GM23338 (cell line): ENCODE results near the gene TXLNG. TPM values are rescaled to one million over a fixed set of nuclear protein-coding genes. Genes with fewer than 3 reads are reported as not detected.

ENCODE experiments used
- ATAC-seq: fragments of 200-7000 bp; cut with Tn5 transposase; 3 replicates; pipeline ENCODE4 v1.9.1; 2020
- DNase-seq: peaks from one replicate; pipeline ENCODE4 v3.0.0-alpha.2; 2015; ENCODE audit warnings: low spot score
- H2AFZ ChIP-seq: fragments of 200-600 bp; sonication (generic); 2 replicates; pipeline ENCODE4 v1.8.0; 2016; ENCODE audit warnings: antibody characterized with exemption, mild to moderate bottlenecking, moderate library complexity
- H3F3A ChIP-seq: fragments of 200-600 bp; sonication (generic); replicated peaks from 2 replicates; pipeline ENCODE4 v1.8.0; 2017; ENCODE audit warnings: antibody characterized with exemption, mixed run types, low read depth
- H3K27ac ChIP-seq: fragments of 200-600 bp; sonication (generic); 2 replicates; pipeline ENCODE4 v1.6.1; 2016; ENCODE audit warnings: low read depth
- H3K27me3 ChIP-seq: fragments of 200-600 bp; sonication (generic); 2 replicates; pipeline ENCODE4 v1.8.0; 2016; ENCODE audit warnings: mild to moderate bottlenecking, mixed run types, moderate library complexity; ENCODE audit not compliant: insufficient read depth
- H3K36me3 ChIP-seq: fragments of 200-600 bp; sonication (generic); 2 replicates; pipeline ENCODE4 v1.8.0; 2016; ENCODE audit warnings: mild to moderate bottlenecking; ENCODE audit not compliant: insufficient read depth
- H3K4me1 ChIP-seq: fragments of 200-600 bp; sonication (generic); 2 replicates; pipeline ENCODE4 v1.8.0; 2016; ENCODE audit warnings: mild to moderate bottlenecking, moderate library complexity; ENCODE audit not compliant: insufficient read depth
- H3K4me2 ChIP-seq: fragments of 200-600 bp; sonication (generic); 2 replicates; pipeline ENCODE4 v1.7.1; 2017; ENCODE audit warnings: mixed run types
- H3K4me3 ChIP-seq: fragments of 200-600 bp; sonication (generic); 2 replicates; pipeline ENCODE4 v1.6.1; 2016; ENCODE audit warnings: mixed run types
- H3K79me2 ChIP-seq: fragments of 200-600 bp; sonication (generic); replicated peaks from 2 replicates; pipeline ENCODE4 v1.8.0; 2017; ENCODE audit warnings: mild to moderate bottlenecking; ENCODE audit not compliant: insufficient read depth
- H3K9me2 ChIP-seq: fragments of 200-600 bp; sonication (generic); 2 replicates; pipeline ENCODE4 v1.8.0; 2017; ENCODE audit not compliant: insufficient read depth
- H4K20me1 ChIP-seq: fragments of 200-600 bp; sonication (generic); replicated peaks from 2 replicates; pipeline ENCODE4 v1.8.0; 2017; ENCODE audit warnings: mild to moderate bottlenecking; ENCODE audit not compliant: insufficient read depth
- H3K27ac Mint-ChIP-seq: 2 replicates; pipeline ENCODE4 v1.8.0; 2020; ENCODE audit warnings: inconsistent platforms, mild to moderate bottlenecking, moderate library complexity, mixed read lengths
- H3K27me3 Mint-ChIP-seq: 3 replicates; pipeline ENCODE4 v1.8.0; 2022; ENCODE audit warnings: low read depth, mild to moderate bottlenecking, moderate library complexity, mixed read lengths, inconsistent platforms; ENCODE audit not compliant: insufficient read depth, poor library complexity
- H3K36me3 Mint-ChIP-seq: 3 replicates; pipeline ENCODE4 v1.8.0; 2021; ENCODE audit warnings: low read depth, mild to moderate bottlenecking, inconsistent platforms, moderate library complexity, mixed read lengths
- H3K4me1 Mint-ChIP-seq: 3 replicates; pipeline ENCODE4 v1.8.0; 2020; ENCODE audit warnings: mild to moderate bottlenecking, inconsistent platforms, mixed read lengths
- H3K4me3 Mint-ChIP-seq: 3 replicates; pipeline ENCODE4 v1.8.0; 2021; ENCODE audit warnings: moderate library complexity, mild to moderate bottlenecking, inconsistent platforms, mixed read lengths
- H3K9me3 Mint-ChIP-seq: 3 replicates; pipeline ENCODE4 v1.8.0; 2020; ENCODE audit warnings: moderate library complexity, mild to moderate bottlenecking, inconsistent platforms, mixed read lengths
- CREB1 ChIP-seq: fragments of 250-450 bp; sonication (Bioruptor Pico); IDR thresholded peaks from 2 replicates; pipeline ENCODE4 v1.5.0; 2020; ENCODE audit warnings: low read depth, mild to moderate bottlenecking, moderate library complexity
- EZH2 ChIP-seq: fragments of 200-600 bp; sonication (generic); IDR thresholded peaks from one replicate; pipeline ENCODE4 v1.8.0; 2017; ENCODE audit warnings: antibody characterized with exemption, mild to moderate bottlenecking, low read depth; ENCODE audit not compliant: unreplicated experiment
- EZH2phosphoT487 ChIP-seq: fragments of 200-600 bp; sonication (generic); IDR thresholded peaks from one replicate; pipeline ENCODE4 v1.8.1; 2018; ENCODE audit warnings: antibody characterized with exemption; ENCODE audit not compliant: unreplicated experiment
- NANOG ChIP-seq: IDR thresholded peaks from 2 replicates; pipeline ENCODE4 v1.6.1; 2016; ENCODE audit warnings: antibody characterized with exemption, borderline replicate concordance
- STAT1 ChIP-seq: IDR thresholded peaks from one replicate; pipeline ENCODE4 v1.6.1; 2016; ENCODE audit warnings: antibody characterized with exemption; ENCODE audit not compliant: unreplicated experiment
- ZNF331 ChIP-seq: fragments of 250-450 bp; sonication (Bioruptor Pico); IDR thresholded peaks from 2 replicates; pipeline ENCODE4 v1.5.0; 2020; ENCODE audit warnings: low read depth, mild to moderate bottlenecking, moderate library complexity
- polyA plus RNA-seq: library from polyadenylated mRNA; unstranded; fragments of >200 nt; fragmentation: Nextera tagmentation; extraction: Ambion mirVana; gene quantifications from 2 replicates; pipeline ENCODE4 v1.2.1, GENCODE V29; 2016
- total RNA-seq: library from RNA; depleted of rRNA; stranded (reverse); fragments of >200 nt; shearing (Covaris generic); gene quantifications from 2 replicates; pipeline ENCODE4 v1.2.3, GENCODE V29; 2014
- TF ChIP-seq, protein P1 (sequence below), 2 experiments: fragments of 200-600 bp in 1 of 2; sonication (generic) in 1 of 2; conservative IDR thresholded peaks; 2 replicates each; pipeline versions ENCODE4 v1.5.1 to v1.6.1; 2016 to 2017; ENCODE audit warnings: antibody characterized with exemption in 2 of 2, low read depth in 2 of 2, mild to moderate bottlenecking in 2 of 2, moderate library complexity in 1 of 2
- TF ChIP-seq, protein P2 (sequence below): IDR thresholded peaks from one replicate; pipeline ENCODE4 v1.6.1; 2018; ENCODE audit warnings: antibody characterized with exemption; ENCODE audit not compliant: unreplicated experiment
- TF ChIP-seq, protein P3 (sequence below): fragments of 250-450 bp; sonication (Bioruptor Pico); IDR thresholded peaks from 2 replicates; pipeline ENCODE4 v1.5.0; 2020; ENCODE audit warnings: mild to moderate bottlenecking, moderate library complexity

TXLNG gene
- total and polyA plus RNA-seq, 2 experiments from 2014 or later = 45.3 to 48.4 TPM

GRCh38 chrX:16874458-16875095, 88.3 kb downstream of the TXLNG start (continued):
- TF ChIP-seq, protein P1, sequence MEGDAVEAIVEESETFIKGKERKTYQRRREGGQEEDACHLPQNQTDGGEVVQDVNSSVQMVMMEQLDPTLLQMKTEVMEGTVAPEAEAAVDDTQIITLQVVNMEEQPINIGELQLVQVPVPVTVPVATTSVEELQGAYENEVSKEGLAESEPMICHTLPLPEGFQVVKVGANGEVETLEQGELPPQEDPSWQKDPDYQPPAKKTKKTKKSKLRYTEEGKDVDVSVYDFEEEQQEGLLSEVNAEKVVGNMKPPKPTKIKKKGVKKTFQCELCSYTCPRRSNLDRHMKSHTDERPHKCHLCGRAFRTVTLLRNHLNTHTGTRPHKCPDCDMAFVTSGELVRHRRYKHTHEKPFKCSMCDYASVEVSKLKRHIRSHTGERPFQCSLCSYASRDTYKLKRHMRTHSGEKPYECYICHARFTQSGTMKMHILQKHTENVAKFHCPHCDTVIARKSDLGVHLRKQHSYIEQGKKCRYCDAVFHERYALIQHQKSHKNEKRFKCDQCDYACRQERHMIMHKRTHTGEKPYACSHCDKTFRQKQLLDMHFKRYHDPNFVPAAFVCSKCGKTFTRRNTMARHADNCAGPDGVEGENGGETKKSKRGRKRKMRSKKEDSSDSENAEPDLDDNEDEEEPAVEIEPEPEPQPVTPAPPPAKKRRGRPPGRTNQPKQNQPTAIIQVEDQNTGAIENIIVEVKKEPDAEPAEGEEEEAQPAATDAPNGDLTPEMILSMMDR (conservative IDR thresholded peaks at IDR 0.05; ENCODE audit: low read depth in 2 of 2) = no peak
- TF ChIP-seq, protein P2, sequence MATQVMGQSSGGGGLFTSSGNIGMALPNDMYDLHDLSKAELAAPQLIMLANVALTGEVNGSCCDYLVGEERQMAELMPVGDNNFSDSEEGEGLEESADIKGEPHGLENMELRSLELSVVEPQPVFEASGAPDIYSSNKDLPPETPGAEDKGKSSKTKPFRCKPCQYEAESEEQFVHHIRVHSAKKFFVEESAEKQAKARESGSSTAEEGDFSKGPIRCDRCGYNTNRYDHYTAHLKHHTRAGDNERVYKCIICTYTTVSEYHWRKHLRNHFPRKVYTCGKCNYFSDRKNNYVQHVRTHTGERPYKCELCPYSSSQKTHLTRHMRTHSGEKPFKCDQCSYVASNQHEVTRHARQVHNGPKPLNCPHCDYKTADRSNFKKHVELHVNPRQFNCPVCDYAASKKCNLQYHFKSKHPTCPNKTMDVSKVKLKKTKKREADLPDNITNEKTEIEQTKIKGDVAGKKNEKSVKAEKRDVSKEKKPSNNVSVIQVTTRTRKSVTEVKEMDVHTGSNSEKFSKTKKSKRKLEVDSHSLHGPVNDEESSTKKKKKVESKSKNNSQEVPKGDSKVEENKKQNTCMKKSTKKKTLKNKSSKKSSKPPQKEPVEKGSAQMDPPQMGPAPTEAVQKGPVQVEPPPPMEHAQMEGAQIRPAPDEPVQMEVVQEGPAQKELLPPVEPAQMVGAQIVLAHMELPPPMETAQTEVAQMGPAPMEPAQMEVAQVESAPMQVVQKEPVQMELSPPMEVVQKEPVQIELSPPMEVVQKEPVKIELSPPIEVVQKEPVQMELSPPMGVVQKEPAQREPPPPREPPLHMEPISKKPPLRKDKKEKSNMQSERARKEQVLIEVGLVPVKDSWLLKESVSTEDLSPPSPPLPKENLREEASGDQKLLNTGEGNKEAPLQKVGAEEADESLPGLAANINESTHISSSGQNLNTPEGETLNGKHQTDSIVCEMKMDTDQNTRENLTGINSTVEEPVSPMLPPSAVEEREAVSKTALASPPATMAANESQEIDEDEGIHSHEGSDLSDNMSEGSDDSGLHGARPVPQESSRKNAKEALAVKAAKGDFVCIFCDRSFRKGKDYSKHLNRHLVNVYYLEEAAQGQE = no peak
- TF ChIP-seq CREB1 = no peak

GRCh38 chrX:16876696-16877095, 90.4 kb downstream of the TXLNG start:
- Mint-ChIP-seq H3K27ac (no peak overlapping the region), H3K4me3 (no peak overlapping the region), H3K27me3 (peaks cover 2% of the 10 kb centered on the region), H3K36me3 (no peaks in the 10 kb centered on the region), H3K9me3 (no peaks in the 10 kb centered on the region), H3K4me1 (peaks cover 12% of the 10 kb centered on the region)
- DNase-seq = no peak
- no peaks in the 10 kb centered on the region for H3K9me2 ChIP-seq
- H3K79me2 ChIP-seq = no peaks in the 10 kb centered on the region
- H2AFZ ChIP-seq = no peak overlapping the region
- H3K27ac ChIP-seq = no peak overlapping the region
- H4K20me1 ChIP-seq = no peaks in the 10 kb centered on the region
- H3K4me2 ChIP-seq = no peak overlapping the region
- H3K36me3 ChIP-seq = no peaks in the 10 kb centered on the region
- ATAC-seq = no peak
- H3K4me1 ChIP-seq = peaks cover 6% of the 10 kb centered on the region; the same call in 1 of the 2 replicates
- H3K4me3 ChIP-seq = no peak overlapping the region
- no peaks in the 10 kb centered on the region for H3K27me3 ChIP-seq
- no peaks in the 10 kb centered on the region for H3F3A ChIP-seq
- no peak for TF ChIP-seq EZH2
- TF ChIP-seq, protein P2 = no peak
- TF ChIP-seq, protein P3, sequence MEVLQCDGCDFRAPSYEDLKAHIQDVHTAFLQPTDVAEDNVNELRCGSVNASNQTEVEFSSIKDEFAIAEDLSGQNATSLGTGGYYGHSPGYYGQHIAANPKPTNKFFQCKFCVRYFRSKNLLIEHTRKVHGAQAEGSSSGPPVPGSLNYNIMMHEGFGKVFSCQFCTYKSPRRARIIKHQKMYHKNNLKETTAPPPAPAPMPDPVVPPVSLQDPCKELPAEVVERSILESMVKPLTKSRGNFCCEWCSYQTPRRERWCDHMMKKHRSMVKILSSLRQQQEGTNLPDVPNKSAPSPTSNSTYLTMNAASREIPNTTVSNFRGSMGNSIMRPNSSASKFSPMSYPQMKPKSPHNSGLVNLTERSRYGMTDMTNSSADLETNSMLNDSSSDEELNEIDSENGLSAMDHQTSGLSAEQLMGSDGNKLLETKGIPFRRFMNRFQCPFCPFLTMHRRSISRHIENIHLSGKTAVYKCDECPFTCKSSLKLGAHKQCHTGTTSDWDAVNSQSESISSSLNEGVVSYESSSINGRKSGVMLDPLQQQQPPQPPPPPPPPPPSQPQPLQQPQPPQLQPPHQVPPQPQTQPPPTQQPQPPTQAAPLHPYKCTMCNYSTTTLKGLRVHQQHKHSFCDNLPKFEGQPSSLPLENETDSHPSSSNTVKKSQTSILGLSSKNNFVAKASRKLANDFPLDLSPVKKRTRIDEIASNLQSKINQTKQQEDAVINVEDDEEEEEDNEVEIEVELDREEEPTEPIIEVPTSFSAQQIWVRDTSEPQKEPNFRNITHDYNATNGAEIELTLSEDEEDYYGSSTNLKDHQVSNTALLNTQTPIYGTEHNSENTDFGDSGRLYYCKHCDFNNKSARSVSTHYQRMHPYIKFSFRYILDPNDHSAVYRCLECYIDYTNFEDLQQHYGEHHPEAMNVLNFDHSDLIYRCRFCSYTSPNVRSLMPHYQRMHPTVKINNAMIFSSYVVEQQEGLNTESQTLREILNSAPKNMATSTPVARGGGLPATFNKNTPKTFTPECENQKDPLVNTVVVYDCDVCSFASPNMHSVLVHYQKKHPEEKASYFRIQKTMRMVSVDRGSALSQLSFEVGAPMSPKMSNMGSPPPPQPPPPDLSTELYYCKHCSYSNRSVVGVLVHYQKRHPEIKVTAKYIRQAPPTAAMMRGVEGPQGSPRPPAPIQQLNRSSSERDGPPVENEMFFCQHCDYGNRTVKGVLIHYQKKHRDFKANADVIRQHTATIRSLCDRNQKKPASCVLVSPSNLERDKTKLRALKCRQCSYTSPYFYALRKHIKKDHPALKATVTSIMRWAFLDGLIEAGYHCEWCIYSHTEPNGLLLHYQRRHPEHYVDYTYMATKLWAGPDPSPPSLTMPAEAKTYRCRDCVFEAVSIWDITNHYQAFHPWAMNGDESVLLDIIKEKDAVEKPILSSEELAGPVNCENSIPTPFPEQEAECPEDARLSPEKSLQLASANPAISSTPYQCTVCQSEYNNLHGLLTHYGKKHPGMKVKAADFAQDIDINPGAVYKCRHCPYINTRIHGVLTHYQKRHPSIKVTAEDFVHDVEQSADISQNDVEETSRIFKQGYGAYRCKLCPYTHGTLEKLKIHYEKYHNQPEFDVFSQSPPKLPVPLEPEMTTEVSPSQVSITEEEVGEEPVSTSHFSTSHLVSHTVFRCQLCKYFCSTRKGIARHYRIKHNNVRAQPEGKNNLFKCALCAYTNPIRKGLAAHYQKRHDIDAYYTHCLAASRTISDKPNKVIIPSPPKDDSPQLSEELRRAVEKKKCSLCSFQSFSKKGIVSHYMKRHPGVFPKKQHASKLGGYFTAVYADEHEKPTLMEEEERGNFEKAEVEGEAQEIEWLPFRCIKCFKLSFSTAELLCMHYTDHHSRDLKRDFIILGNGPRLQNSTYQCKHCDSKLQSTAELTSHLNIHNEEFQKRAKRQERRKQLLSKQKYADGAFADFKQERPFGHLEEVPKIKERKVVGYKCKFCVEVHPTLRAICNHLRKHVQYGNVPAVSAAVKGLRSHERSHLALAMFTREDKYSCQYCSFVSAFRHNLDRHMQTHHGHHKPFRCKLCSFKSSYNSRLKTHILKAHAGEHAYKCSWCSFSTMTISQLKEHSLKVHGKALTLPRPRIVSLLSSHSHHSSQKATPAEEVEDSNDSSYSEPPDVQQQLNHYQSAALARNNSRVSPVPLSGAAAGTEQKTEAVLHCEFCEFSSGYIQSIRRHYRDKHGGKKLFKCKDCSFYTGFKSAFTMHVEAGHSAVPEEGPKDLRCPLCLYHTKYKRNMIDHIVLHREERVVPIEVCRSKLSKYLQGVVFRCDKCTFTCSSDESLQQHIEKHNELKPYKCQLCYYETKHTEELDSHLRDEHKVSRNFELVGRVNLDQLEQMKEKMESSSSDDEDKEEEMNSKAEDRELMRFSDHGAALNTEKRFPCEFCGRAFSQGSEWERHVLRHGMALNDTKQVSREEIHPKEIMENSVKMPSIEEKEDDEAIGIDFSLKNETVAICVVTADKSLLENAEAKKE = no peak
- TF ChIP-seq NANOG = no peak
- no peak for TF ChIP-seq EZH2phosphoT487
- no peak for TF ChIP-seq ZNF331 (CRISPR knock-in tag)
- TF ChIP-seq CREB1 = no peak
- no peak for TF ChIP-seq STAT1
